Measurements from ENCODE around the gene WDR44. TPM values are rescaled to one million over a fixed set of nuclear protein-coding genes. Genes with fewer than 3 reads are reported as not detected.

The WDR44 gene
- total and polyA plus RNA-seq, 2 of the 4 experiments (the other 2 are of a cell fraction) = 10.0 to 11.8 TPM

DNA sequence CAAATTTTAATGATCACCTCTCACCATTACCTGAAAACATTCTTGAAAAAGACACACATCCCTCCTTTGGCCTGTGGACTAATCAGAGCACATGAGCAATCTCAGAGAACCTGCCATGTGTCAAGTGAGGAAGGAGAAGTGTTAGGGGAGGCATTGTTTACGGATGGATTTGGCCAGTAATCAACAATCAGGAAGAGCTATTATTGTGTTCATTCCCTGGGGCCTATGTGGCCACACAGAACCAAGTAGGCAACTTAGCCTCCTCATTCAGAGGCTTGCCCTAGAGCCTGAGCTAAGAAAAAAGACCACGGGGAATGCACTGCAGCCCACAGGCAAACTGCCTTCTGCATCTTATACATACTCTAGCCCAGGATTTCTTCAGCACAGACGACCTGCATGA, 109.1 kb downstream of the WDR44 start:
- dilution Hi-C loops (cut with HindIII; ENCODE audit: low sequenced_read_pairs, unreplicated experiment) (no loop called here), intact Hi-C loops (cut with micrococcal nuclease) (loop anchor here (10.0 kb wide), 1 partner anchor 350 kb away; no protein-coding TSS in a partner anchor), in situ Hi-C loops (cut with MboI; ENCODE audit: low sequenced_read_pairs) (loop anchor here (10.0 to 25.0 kb wide), 2 partner anchors 150 to 357 kb away; partner anchors contain the start of gene ZCCHC12)
- H3K18ac ChIP-seq (ENCODE audit: low read depth, low read length) = no peak overlapping the region
- no peak overlapping the region for H3K4me3 ChIP-seq (ENCODE audit: insufficient read depth, low read depth, low read length)
- H3K27ac ChIP-seq (ENCODE audit: insufficient read depth, low read length) = no peak overlapping the region
- H2AFZ ChIP-seq (replicated peaks; ENCODE audit: low read length, poor library complexity) = no peak overlapping the region
- no peaks in the 10 kb centered on the region; a peak in 1 of 4 replicates for H3K79me1 ChIP-seq (ENCODE audit: low read depth in 1 of 2, low read length in 2 of 2)
- H3K14ac ChIP-seq (replicated peaks; ENCODE audit: low read depth, low read length) = no peak overlapping the region
- no TSS peak for BruUV-seq (replicated peaks)
- H2BK20ac ChIP-seq (ENCODE audit: low read depth, low read length) = no peak overlapping the region
- no peak overlapping the region for H3K23ac ChIP-seq (ENCODE audit: low read depth, low read length)
- H3K27me3 ChIP-seq (ENCODE audit: control insufficient read depth, insufficient read depth, low read length) = no peaks in the 10 kb centered on the region
- no peak overlapping the region for H2BK120ac ChIP-seq (ENCODE audit: low read depth, low read length)
- no peak overlapping the region for H3K56ac ChIP-seq (ENCODE audit: extremely low read depth, insufficient read depth, low read length)
- ATAC-seq (ENCODE audit: low read depth) (no peak), DNase-seq (no peak)
- peaks cover 4% of the 10 kb centered on the region for H3K36me3 ChIP-seq (ENCODE audit: control insufficient read depth, insufficient read depth, low read length)
- H2BK15ac ChIP-seq (ENCODE audit: low read depth, low read length) = no peak overlapping the region
- no peak overlapping the region for H2AK9ac ChIP-seq (replicated peaks; ENCODE audit: low read depth, low read length, poor library complexity)
- H3K4me2 ChIP-seq (ENCODE audit: low read depth, low read length) = no peak overlapping the region
- no peaks in the 10 kb centered on the region for H3K4me1 ChIP-seq (ENCODE audit: control insufficient read depth, insufficient read depth, low read length)
- 70% methylated on average over 2 of the region's 3 CpGs; no CpG with 5 or more reads in 1 of the 2 experiments for WGBS, 2 experiments (ENCODE audit: extremely low coverage in 2 of 2, insufficient read length in 1 of 2)
- H2BK5ac ChIP-seq (ENCODE audit: low read depth, low read length, poor library complexity, severe bottlenecking) = no peak overlapping the region
- no peak overlapping the region for H4K8ac ChIP-seq (ENCODE audit: low read depth in 2 of 2, low read length in 2 of 2)
- H3K9me3 ChIP-seq (ENCODE audit: control insufficient read depth, insufficient read depth, low read length) = no peaks in the 10 kb centered on the region
- ChIA-PET POLR2A (ENCODE audit: unreplicated experiment) (no interaction called here), CTCF (no interaction called here)
- no peak overlapping the region for H3K4ac ChIP-seq (ENCODE audit: low read depth, low read length)
- no peaks in the 10 kb centered on the region for H3K9me1 ChIP-seq (ENCODE audit: insufficient read depth, low read length)
- TF ChIP-seq, protein P1, sequence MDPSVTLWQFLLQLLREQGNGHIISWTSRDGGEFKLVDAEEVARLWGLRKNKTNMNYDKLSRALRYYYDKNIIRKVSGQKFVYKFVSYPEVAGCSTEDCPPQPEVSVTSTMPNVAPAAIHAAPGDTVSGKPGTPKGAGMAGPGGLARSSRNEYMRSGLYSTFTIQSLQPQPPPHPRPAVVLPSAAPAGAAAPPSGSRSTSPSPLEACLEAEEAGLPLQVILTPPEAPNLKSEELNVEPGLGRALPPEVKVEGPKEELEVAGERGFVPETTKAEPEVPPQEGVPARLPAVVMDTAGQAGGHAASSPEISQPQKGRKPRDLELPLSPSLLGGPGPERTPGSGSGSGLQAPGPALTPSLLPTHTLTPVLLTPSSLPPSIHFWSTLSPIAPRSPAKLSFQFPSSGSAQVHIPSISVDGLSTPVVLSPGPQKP (IDR thresholded peaks at IDR 0.05; ENCODE audit: borderline replicate concordance, low read depth, low read length) = no peak
- TF ChIP-seq MAFK (IDR thresholded peaks at IDR 0.05; ENCODE audit: low read depth, low read length) (no peak), RCOR1 (IDR thresholded peaks at IDR 0.05; ENCODE audit: insufficient replicate concordance, low read length) (no peak), CHD1 (IDR thresholded peaks at IDR 0.05; ENCODE audit: low read depth, low read length) (no peak), NFE2L2 (IDR thresholded peaks at IDR 0.05; ENCODE audit: low read depth, low read length) (no peak), MXI1 (IDR thresholded peaks at IDR 0.05; ENCODE audit: borderline replicate concordance, low read depth, low read length) (no peak), MAZ (IDR thresholded peaks at IDR 0.05; ENCODE audit: borderline replicate concordance, low read depth, low read length) (no peak), FOS (IDR thresholded peaks at IDR 0.05; ENCODE audit: low read depth, low read length) (no peak), BHLHE40 (IDR thresholded peaks at IDR 0.05; ENCODE audit: low read depth, low read length) (no peak), RFX5 (IDR thresholded peaks at IDR 0.05; ENCODE audit: low read depth, low read length) (no peak), POLR2A (IDR thresholded peaks at IDR 0.05; ENCODE audit: low read depth, low read length) (no peak), SMC3 (IDR thresholded peaks at IDR 0.05; ENCODE audit: low read depth, low read length) (no peak)
- TF ChIP-seq, protein P2, sequence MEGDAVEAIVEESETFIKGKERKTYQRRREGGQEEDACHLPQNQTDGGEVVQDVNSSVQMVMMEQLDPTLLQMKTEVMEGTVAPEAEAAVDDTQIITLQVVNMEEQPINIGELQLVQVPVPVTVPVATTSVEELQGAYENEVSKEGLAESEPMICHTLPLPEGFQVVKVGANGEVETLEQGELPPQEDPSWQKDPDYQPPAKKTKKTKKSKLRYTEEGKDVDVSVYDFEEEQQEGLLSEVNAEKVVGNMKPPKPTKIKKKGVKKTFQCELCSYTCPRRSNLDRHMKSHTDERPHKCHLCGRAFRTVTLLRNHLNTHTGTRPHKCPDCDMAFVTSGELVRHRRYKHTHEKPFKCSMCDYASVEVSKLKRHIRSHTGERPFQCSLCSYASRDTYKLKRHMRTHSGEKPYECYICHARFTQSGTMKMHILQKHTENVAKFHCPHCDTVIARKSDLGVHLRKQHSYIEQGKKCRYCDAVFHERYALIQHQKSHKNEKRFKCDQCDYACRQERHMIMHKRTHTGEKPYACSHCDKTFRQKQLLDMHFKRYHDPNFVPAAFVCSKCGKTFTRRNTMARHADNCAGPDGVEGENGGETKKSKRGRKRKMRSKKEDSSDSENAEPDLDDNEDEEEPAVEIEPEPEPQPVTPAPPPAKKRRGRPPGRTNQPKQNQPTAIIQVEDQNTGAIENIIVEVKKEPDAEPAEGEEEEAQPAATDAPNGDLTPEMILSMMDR (conservative IDR thresholded peaks at IDR 0.05; ENCODE audit: low read depth, low read length) = no peak
- H2AK5ac ChIP-seq (ENCODE audit: low read depth, low read length) = no peak overlapping the region
- H4K20me1 ChIP-seq (ENCODE audit: insufficient read depth, low read length) = no peaks in the 10 kb centered on the region
- no peak overlapping the region for H4K91ac ChIP-seq (ENCODE audit: insufficient read depth, low read depth, low read length)
- H4K5ac ChIP-seq (ENCODE audit: low read depth, low read length) = no peak overlapping the region
- no peak overlapping the region for H3K9ac ChIP-seq (ENCODE audit: low read depth, low read length)

Data from IMR-90 (cell line).